NOMO-1 treated with dmso at 0.1 percent for 144 hours (cell line): ENCODE data around the gene IDE.
A peak's percentile ranks its signal among the peaks of the same experiment; 100 is the strongest.

Source experiments
- DNase-seq: peaks from one replicate; lab custom pipeline; 2025; ENCODE audit not compliant: unreplicated experiment; lab: John Stamatoyannopoulos, UW

The IDE gene

GRCh38 chr10:92567952-92568600 is 5.8 kb downstream of the IDE start:
- no peak for DNase-seq

- no peak for DNase-seq
Observed at GRCh38 chr10:92562424-92562823, 11.5 kb downstream of the IDE start.

- DNase-seq = no peak
Observed at GRCh38 chr10:92559046-92559445, 14.8 kb downstream of the IDE start.

GRCh38 chr10:92553959-92554358 is 19.9 kb downstream of the IDE start:
- no peak for DNase-seq

GRCh38 chr10:92552310-92552709 is 21.6 kb downstream of the IDE start:
- DNase-seq = no peak

GRCh38 chr10:92550924-92551323 is 23.0 kb downstream of the IDE start:
- no peak for DNase-seq

- DNase-seq = no peak
Observed at GRCh38 chr10:92547676-92548075, 26.2 kb downstream of the IDE start.

GRCh38 chr10:92545556-92545955 is 28.3 kb downstream of the IDE start:
- DNase-seq = no peak

- DNase-seq = peak; percentile 81
Observed at GRCh38 chr10:92544296-92544695, 29.6 kb downstream of the IDE start.

- DNase-seq = no peak
Observed at GRCh38 chr10:92542458-92542857, 31.4 kb downstream of the IDE start.

GRCh38 chr10:92541583-92541982 is 32.3 kb downstream of the IDE start:
- no peak for DNase-seq

GRCh38 chr10:92538231-92538958 is 35.5 kb downstream of the IDE start:
- no peak for DNase-seq

GRCh38 chr10:92530891-92531535 is 42.9 kb downstream of the IDE start:
- no peak for DNase-seq

GRCh38 chr10:92530421-92530820 is 43.5 kb downstream of the IDE start:
- no peak for DNase-seq

- no peak for DNase-seq
Observed at GRCh38 chr10:92527716-92528115, 46.2 kb downstream of the IDE start.

- DNase-seq = no peak
Observed at GRCh38 chr10:92523639-92524038, 50.3 kb downstream of the IDE start.

- peak; percentile 13 for DNase-seq
Observed at GRCh38 chr10:92517034-92517655, 56.7 kb downstream of the IDE start.

GRCh38 chr10:92508866-92509265 is 65.0 kb downstream of the IDE start:
- no peak for DNase-seq

- DNase-seq = no peak
Observed at GRCh38 chr10:92506336-92506735, 67.6 kb downstream of the IDE start.

GRCh38 chr10:92505044-92505443 is 68.8 kb downstream of the IDE start:
- no peak for DNase-seq

GRCh38 chr10:92502296-92502808 is 71.5 kb downstream of the IDE start:
- DNase-seq = no peak

GRCh38 chr10:92493362-92493761 is 80.5 kb downstream of the IDE start:
- no peak for DNase-seq
